Tongue (tissue), 2 donors: ENCODE results near the gene IRX5. TPM values are rescaled to one million over a fixed set of nuclear protein-coding genes. Genes with fewer than 3 reads are reported as not detected.

Experiments
- DNase-seq: peaks from one replicate; pipeline ENCODE4 v3.0.0-alpha.2; 2015
- total RNA-seq: library from RNA; depleted of rRNA; stranded (reverse); fragments of >200 nt; gene quantifications from one replicate; pipeline ENCODE4 v1.2.3, GENCODE V29; 2014

IRX5 gene
- total RNA-seq = 1.8 TPM

GRCh38 chr16:54930005-54930868, at the start of gene IRX5:
Gene IRX5 (plus strand): TSS chr16:54930865. CDS start chr16:54931199, 334 bp downstream.
- peak; percentile 96 for DNase-seq

DNA sequence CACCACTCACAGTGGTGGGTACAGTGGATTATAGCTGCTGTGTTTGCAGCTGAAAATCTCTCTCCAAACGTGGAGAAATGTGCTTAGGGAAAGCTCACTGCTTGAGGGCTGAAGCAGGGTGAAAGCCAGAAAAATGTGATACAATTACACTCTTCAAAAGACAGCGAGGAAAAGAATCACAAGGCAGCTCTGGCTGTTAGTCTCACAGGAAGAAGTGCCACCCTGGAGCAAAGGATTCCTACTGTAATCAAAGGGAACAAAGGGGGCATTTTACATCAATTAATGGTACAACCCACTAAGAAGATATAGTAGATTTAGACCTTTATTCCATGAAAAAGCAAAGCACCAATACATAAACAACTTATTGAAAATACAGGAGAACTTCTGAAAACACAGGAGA, 48.1 kb upstream of the IRX5 start:
- no peak for DNase-seq

DNA sequence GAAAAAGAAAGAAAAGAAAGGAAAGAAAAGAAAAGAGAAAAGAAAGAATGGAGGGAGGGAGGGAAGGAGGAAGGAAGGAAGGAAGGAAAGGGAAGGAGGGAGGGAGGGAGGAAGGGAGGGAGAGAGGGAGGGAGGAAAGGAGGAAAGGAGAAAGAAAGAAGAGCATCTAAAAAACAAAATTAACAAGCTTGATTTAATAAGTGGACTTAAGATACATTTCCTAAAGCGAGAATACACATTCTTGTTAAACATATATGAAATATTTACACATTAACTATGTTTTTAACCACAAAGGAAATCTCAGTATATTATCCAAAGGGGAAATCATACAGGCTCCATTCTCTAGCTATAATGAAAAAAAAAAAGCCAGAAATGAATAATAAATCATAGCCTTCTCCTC, 47.3 kb upstream of the IRX5 start:
- no peak for DNase-seq

DNA sequence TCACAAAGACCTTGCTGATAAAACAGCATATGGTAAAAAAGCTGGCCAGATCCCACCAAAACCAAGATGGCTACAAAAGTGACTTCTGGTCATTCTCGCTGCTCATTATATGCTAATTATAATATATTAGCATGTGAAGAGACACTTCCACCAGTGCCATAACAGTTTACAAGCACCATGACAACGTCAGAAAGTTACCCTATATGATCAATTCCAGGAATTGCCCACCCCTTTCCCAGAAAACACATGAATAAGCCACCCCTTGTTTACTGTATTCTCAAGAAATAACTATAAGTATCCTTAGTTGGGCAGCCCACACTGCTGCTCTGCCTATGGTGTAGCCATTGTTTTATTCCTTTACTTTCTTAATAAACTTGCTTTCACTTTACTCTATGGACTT, 44.6 kb upstream of the IRX5 start:
- DNase-seq = no peak

DNA sequence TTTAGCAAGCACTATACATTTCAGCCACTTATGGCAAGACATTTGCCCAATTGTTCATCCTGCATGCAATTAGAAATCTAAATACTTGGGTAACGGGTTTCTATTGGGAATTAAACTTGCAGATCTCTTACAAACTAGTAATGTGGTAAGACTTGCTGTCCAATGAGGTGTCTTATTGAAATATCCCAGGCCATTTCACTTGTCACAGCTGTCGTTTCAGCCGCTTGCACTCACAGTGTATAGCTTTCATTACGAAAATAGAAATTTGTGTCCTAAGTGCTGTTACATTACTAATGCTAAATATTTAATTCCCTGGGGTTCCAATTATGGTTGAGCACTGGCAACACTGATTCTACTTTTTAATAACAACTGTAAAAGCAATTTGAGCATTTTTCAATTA, 40.3 kb upstream of the IRX5 start:
- DNase-seq = peak; percentile 70

GRCh38 chr16:54891346-54891745, 39.3 kb upstream of the IRX5 start:
- peak; percentile 60 for DNase-seq

DNA sequence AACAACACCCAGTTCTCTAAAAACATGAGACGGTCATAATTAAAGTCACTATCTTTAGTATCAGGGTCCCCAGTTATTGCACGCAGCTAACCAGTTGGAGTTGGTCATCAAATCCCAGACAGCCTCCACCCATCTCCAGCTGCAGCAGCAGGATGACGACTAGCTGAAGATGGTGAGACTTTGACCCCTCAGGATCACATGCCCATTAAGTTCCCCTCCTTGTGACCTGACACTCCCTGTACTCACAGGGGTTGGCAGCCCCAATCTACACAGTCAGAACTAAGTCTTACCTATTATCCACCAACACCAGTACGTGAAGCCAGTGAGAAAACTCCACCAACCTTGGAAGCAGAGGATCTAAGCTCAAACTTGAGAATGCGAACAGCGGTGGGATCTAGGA, 37.7 kb upstream of the IRX5 start:
- DNase-seq = no peak

DNA sequence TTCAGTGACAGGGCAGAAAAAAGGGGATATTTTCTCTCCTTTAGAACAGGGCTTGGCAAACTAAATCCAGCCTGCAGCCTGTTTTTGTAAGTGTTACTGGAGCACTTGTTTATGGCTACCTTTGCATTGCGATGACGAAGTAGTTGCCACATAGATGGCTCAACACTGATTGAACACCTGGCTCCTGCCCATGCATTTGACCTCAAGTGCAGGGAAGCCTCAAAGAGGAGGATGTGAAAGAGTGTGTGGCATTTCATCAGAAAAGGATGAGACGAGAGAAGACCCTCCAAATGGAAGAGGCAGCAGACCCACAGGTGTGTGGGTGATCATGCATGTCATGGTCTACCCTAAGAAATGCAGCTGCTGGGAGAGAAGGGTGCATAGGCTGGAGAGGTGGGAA, 32.7 kb upstream of the IRX5 start:
- DNase-seq = no peak

DNA sequence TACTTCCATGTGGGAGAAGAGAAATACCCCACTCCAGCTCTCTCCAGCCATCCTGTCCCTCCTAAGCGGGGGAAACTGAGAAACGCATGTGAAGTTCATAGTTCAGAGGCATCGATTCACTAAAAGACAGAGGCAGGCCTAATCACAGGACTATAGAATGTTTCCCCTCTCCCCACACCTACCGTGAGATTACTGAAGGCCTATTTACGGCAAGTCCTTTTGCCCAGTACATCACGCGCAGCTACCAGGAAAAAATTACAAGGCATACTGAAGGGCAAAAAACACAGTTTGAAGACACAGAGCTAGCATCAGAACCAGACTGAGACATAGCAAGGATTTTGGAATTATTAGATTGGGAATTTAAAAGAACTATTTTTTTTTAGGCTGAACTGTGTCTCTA, 29.1 kb upstream of the IRX5 start:
- no peak for DNase-seq

GRCh38 chr16:54903047-54903446, 27.6 kb upstream of the IRX5 start:
- DNase-seq = no peak

DNA sequence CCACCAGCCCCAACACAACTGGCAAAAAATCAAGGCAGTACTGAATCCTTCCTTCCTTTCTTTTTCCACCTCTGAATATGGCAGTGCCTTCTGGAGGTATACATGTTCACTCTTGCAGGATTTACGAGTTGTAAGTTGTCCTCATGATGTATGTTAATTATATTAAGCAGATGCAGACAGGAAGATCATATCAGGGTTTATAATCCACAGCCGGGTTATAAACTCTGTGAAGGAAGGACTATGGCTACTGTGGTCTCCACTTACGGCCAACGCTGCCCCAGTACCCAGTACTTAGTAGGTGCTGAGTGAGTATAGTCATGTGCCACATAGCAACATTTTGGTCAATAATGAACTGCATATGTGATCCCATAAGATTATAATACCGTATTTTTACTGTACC, 19.6 kb upstream of the IRX5 start:
- DNase-seq = no peak

DNA sequence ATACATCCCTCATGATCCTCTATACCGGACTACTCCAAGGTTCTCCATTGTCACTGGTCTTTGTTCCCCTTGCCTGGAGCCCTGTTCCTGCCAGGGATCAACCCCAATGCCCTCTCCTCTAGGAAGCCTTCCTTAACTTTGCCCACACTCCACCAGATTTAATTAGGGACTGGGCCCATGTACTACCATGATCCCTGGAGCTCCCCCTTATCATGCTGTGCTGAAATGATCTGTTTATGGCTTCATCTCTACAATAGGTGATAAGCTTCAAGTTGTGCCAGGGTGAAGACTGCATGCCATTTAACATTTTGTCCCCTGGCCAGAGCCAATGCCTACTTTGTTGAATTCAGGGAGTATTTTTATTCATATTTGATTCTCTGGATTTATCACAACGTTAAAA, 17.9 kb upstream of the IRX5 start:
- no peak for DNase-seq

- DNase-seq = no peak
Measured at GRCh38 chr16:54921206-54921824, 9.3 kb upstream of the IRX5 start.

GRCh38 chr16:54923055-54923473, 7.6 kb upstream of the IRX5 start:
- DNase-seq = no peak

- DNase-seq = no peak
Measured at GRCh38 chr16:54923988-54924387, 6.7 kb upstream of the IRX5 start.

DNA sequence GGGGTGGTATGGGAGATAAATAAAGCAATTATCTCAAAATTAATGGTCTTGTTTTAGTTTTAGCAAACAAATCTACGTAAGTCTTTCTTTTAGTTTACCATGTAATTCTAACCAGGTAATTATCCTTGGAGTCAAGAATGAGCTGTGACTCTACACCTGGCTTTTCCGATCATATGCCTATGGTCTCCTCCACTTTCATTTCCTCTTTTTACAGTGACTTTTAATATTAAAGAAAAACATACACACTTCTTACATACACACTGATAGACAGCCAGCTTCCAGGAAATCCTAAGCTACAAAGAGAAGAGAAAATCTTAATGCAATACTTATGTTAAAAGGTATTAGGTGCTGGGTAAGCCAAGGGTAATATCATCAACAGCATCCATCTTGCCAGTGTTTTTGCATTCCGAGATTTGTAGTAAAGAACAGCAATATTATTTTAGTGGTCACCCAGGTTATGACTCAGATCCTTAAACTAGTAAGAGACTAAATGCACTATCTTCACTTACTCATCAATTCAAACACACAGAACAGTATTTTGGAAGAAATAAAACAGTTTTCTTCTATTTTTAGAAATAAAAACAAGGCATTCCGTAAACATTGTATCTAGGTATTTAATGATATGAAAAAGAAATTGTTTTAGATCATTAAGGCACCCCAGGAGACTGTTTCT, 4.4 kb upstream of the IRX5 start:
- peak; percentile 23 for DNase-seq

- peak; percentile 46 for DNase-seq
Measured at GRCh38 chr16:54927125-54928015, 3.3 kb upstream of the IRX5 start.

DNA sequence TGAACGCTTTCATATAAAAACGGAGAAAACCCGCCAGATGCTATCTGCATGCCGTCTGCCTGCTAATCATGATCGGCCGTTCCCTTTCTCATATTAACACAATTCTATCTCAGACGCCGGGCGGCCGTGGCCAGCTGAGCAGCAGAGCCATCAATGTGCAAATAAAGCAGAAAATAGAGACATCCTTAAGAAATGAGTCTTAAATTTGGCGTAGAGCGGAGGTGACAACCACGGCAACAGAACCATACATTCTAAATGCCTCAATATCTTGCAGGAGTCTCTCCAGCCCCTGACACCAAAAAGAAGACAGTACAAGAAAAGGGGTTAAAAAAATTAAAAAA, 2.7 kb upstream of the IRX5 start:
- DNase-seq = peak; percentile 43

- peak; percentile 66 for DNase-seq
Measured at GRCh38 chr16:54928411-54929089, 2.1 kb upstream of the IRX5 start.

DNA sequence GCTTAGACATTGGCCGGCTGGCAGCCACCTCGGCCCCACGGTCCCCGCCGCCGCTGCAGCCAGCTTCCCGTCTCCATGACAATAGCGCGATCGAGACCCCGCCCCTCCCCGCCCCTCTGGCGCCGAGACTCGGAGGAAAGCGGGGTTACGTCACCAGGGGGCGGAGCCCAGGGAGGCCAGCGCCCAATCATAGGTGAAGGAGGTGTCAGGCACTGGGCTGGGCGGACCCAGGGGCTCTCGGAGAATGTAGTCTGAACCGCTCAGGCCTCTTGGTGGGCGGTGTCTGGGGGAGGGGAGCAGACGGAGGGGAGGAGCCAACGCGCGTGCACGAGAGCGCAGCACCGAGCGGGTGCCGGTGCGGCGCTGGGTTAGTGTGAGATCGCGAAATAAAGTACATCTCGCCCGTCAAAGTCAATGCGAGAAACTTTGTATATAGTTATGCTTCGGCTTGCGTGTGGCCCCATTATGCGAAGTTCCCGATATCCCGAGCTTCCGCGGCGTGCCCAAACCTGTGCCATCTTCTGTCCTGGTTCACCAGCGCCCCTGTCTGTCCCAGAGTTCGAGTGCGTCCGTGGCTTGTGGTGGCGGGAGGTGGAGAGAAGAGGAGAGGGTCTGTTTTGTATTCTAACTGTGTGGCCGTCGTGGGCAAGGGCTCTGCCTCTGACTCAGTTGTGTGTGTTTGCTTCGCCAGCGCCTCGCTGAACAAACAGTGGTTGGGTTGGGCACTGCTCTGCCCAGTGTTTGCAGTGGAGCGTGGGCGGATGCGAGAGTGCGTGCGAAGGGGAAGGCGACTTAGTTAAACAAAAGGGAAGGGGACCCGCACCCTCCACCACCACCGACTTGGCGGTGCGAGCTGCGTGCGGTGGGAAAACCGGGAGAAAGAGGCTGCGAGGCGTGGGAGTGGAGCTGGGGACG, 1.3 kb upstream of the IRX5 start:
- DNase-seq = peak; percentile 100

GRCh38 chr16:54930869-54931119, 129 bp downstream of the IRX5 start:
- no peak for DNase-seq
